IPS-18c (cell line): ENCODE data around the gene C11orf42.

ENCODE experiments used
- H3K4me3 ChIP-seq: 2 replicates; pipeline ENCODE4 v1.7.0; 2013; ENCODE audit warnings: low read depth, mild to moderate bottlenecking, low read length, moderate library complexity; ENCODE audit not compliant: insufficient read depth
- H3K9me3 ChIP-seq: one replicate; pipeline ENCODE4 v1.6.1; 2013; ENCODE audit warnings: mild to moderate bottlenecking, low read length, moderate library complexity; ENCODE audit not compliant: control insufficient read depth, insufficient read depth

C11orf42 gene, protein sequence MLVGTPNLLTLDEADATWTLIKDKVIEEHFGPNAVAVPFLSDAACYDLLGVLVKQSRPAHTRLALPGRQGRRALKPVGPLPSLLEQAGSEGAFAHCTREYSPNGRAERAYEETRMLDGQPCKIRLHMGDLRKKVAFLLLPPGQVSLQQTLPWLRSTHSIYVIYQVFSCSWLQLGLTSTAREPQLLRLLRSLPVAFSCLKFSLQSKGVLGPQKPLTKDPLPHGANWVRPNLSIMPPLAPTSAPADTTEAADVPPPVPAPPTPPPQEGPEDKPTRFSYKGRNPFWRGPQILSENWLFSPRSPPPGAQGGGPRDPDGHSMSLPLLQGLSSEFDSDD

DNA sequence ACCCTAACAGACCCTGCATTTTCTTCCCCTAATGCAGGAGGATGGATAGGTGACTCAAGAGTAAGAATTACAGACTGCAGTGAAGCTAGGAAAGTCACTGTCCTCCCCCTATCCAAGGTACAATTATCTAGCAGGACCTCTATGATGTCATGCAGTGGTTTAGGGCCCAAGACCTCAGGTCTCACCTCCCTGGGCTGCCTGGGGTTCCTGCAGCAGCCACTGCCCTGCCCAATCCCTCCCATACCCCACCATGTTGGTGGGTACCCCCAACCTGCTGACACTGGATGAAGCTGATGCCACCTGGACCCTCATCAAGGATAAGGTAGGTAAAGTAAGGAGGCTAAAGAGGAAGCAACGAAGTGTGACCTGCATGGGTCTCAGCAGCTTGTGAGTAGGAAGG is at the start of gene C11orf42:
Gene C11orf42 (plus strand): TSS at position 192 of the 400 bp plus-strand sequence. CDS start 59 bp downstream, at position 251.
- Histone ChIP-seq H3K9me3 (no peaks in the 10 kb centered on the region), H3K4me3 (no peak within 1 kb of the TSS)

- Histone ChIP-seq H3K4me3 (no peak overlapping the region), H3K9me3 (no peaks in the 10 kb centered on the region)
These were observed 48.6 kb upstream of the C11orf42 start for GRCh38 chr11:6156628-6157359.

GRCh38 chr11:6170226-6170625 is 35.1 kb upstream of the C11orf42 start, which contains the start of gene OR52B2:
OR52B2 (minus strand) TSS chr11:6170326; CDS start chr11:6170326, 0 bp downstream.
- H3K4me3 ChIP-seq = no peak within 1 kb of the TSS
- H3K9me3 ChIP-seq = no peaks in the 10 kb centered on the region

DNA sequence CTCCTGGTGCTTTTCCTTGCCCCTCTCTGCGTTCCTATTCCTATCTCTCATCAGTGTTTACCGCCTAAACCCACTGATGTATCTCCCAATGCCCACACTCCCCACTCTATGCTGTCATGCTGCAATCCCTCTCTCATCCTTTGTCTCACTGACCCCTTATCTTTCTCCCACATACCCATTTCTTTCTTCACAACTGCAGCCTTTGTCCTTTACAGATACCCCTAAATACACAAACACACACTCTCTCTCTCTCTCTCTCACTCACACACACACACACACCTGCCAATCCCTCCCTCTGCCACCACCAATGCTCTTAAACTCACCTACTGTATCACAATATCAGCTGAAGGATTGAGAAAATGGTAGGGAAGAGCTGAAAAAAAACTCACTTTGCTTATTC is 29.9 kb upstream of the C11orf42 start:
- Histone ChIP-seq H3K4me3 (no peak overlapping the region), H3K9me3 (no peaks in the 10 kb centered on the region)

- no peak overlapping the region for H3K4me3 ChIP-seq
These were observed 13.6 kb upstream of the C11orf42 start for GRCh38 chr11:6191742-6192141.

DNA sequence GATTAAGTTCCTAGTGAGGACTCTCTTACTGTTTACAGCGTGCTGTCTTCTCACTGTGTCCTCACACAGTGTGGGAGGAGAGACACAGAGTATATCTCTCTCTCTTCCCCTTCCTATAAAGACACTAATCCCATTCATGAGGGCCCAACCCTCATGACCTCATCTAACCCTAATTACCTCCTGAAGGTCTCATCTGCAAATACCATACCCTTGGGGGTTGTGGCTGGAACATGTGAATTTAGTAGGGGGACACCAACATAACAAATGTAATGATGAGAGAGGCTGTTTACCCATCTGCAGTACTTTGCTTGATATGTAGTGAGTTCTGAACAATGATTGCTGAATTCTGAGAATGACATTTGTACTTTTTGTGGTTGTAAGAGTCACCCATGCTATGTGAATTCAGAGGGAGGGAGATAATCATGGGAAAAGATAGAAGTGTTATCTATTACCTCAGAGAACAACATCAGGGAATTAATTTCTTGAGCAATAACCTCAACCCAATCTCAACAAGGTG is 11.2 kb upstream of the C11orf42 start:
- Histone ChIP-seq H3K9me3 (no peaks in the 10 kb centered on the region), H3K4me3 (no peak overlapping the region)

More at GRCh38 chr11:6191742-6192141, 13.6 kb upstream of the C11orf42 start:
- no peaks in the 10 kb centered on the region for H3K9me3 ChIP-seq

DNA sequence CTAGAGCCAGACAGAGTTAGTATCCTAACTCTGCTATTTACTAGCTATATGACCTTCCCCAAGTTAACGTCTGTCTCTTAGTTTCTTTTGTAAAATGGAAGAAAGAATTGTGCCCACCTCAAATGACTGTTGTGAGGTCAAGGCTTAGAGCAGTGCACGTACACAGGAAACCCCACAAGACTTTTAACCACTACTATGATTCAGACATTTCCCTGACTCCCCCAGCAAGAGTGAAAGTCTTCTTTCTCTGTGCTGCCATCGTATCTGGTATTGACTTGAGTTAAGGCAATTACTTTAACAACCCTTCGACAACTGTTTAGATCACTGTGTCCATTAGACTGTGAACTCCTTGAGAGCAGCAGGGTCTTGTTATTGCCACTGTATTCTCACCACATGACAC is 9.0 kb upstream of the C11orf42 start:
- Histone ChIP-seq H3K4me3 (no peak overlapping the region), H3K9me3 (no peaks in the 10 kb centered on the region)

- H3K4me3 ChIP-seq = no peak overlapping the region
These were observed 7.7 kb upstream of the C11orf42 start for GRCh38 chr11:6197466-6198200.

DNA sequence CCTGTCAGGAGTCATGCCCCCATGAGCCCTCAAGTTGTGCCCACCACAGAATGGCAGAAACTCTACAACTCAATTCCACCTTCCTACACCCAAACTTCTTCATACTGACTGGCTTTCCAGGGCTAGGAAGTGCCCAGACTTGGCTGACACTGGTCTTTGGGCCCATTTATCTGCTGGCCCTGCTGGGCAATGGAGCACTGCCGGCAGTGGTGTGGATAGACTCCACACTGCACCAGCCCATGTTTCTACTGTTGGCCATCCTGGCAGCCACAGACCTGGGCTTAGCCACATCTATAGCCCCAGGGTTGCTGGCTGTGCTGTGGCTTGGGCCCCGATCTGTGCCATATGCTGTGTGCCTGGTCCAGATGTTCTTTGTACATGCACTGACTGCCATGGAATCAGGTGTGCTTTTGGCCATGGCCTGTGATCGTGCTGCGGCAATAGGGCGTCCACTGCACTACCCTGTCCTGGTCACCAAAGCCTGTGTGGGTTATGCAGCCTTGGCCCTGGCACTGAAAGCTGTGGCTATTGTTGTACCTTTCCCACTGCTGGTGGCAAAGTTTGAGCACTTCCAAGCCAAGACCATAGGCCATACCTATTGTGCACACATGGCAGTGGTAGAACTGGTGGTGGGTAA is 6.1 kb upstream of the C11orf42 start, which contains the start of gene OR52W1:
Gene OR52W1 (plus strand): TSS at position 51 of the 637 bp plus-strand sequence. CDS start 0 bp downstream, at position 51.
- Histone ChIP-seq H3K9me3 (no peaks in the 10 kb centered on the region), H3K4me3 (no peak within 1 kb of the TSS)

More at GRCh38 chr11:6197466-6198200, 7.7 kb upstream of the C11orf42 start:
- no peaks in the 10 kb centered on the region for H3K9me3 ChIP-seq

DNA sequence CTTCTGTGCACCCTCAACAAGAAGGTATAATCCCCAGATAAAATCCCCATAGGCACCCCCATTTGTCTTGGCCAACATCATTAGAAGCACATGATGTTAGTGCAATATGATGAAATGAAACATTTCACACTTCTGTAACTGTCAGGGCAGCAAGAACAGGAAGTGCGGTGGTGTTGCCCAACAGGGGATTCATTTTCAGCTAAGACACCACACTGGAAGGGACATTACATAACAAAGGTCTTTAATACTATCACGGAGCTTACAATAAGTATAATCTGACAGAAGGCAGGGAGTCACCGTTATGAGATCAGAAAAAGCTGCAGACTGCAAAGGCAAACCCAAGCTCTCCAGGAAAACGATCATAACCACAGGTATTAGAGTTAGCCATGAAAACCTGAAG is 4.4 kb upstream of the C11orf42 start:
- no peak overlapping the region for H3K4me3 ChIP-seq
- H3K9me3 ChIP-seq = no peaks in the 10 kb centered on the region

DNA sequence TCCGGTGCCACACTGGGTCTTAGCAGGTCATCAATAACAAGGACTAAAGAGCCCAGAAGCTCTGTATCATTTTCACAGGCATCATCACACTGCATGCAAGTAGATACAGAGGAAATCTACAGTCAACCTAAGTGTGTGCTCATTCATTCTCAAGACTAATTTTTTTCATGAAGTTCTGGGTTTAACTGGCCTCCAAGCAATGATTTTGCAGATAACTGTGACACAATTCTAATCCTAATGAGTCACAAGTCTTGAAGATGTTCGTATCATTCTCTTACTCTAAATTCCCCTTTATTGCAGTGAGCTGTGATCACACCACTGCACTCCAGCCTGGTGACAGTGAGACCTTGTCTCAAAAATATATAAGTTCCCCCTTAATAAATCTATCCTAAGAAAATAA is 3.9 kb upstream of the C11orf42 start:
- Histone ChIP-seq H3K9me3 (no peaks in the 10 kb centered on the region), H3K4me3 (no peak overlapping the region)

GRCh38 chr11:6202041-6202440 is 3.3 kb upstream of the C11orf42 start:
- Histone ChIP-seq H3K9me3 (no peaks in the 10 kb centered on the region), H3K4me3 (no peak overlapping the region)

GRCh38 chr11:6203327-6203726 is 2.0 kb upstream of the C11orf42 start:
- Histone ChIP-seq H3K4me3 (no peak overlapping the region), H3K9me3 (no peaks in the 10 kb centered on the region)

- Histone ChIP-seq H3K4me3 (no peak overlapping the region), H3K9me3 (no peaks in the 10 kb centered on the region)
These were observed 651 bp upstream of the C11orf42 start for GRCh38 chr11:6204706-6205105.

- Histone ChIP-seq H3K9me3 (no peaks in the 10 kb centered on the region), H3K4me3 (no peak overlapping the region)
These were observed 1.3 kb downstream of the C11orf42 start for GRCh38 chr11:6206456-6207180.

DNA sequence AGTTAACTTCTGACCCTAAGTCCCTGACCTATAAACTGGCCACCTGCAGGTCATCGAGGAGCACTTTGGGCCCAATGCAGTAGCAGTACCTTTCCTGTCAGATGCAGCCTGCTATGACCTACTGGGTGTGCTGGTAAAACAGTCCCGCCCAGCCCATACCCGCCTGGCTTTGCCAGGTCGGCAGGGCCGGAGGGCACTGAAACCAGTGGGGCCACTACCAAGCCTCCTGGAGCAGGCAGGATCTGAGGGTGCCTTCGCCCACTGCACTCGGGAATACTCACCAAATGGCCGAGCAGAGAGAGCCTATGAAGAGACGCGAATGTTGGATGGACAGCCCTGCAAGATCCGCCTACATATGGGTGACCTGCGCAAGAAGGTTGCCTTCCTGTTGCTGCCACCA is 4.4 kb downstream of the C11orf42 start:
- no peak overlapping the region for H3K4me3 ChIP-seq
- H3K9me3 ChIP-seq = no peaks in the 10 kb centered on the region
